Measurements from ENCODE around the gene KCNMA1. TPM values are rescaled to one million over a fixed set of nuclear protein-coding genes. Genes with fewer than 3 reads are reported as not detected.

The KCNMA1 gene
- total RNA-seq, 4 donors from 2014 or later = 4.6 to 10.5 (median 7.8) TPM

DNA sequence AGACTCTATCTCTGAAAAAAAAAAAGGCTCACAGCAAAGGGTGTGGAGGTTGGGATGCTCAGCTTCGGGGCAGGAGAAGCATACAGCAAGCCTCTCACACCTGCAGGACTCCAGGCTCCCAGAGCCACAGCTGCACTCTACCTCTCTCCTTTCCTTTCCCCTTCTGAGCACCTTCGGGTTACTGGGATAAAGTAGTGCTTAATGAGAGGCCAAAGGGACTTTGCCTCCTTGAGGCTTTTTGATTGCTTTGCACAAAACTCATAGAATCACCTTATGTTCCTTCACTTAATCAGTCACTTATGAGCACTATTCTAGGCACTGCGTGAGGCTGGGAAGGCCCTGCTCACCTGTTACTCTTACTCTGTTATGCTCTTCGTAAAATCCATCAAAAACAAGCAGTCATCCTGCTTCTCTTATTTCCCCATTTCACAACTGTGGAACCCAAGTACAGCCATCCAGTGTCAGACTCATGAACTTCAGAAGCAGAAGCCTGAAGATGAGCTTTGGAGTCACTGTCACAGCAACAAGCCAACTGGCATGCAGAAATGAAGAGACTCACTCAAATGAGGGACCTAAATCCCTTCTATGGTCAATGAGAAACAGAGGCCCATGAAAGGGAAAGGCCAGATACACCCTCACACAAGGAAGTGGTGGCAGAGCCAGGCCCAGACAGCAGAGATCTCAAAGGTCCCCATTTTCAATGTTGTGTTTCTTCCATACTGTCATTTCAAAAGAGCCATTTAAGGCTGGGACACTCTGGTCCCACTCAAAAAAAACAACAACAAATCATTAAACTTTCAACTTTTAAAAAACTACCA is 205.4 kb downstream of the KCNMA1 start:
- no peak for DNase-seq (ENCODE audit: low spot score in 2 of 2)
- H3K9me3 ChIP-seq = no peaks in the 10 kb centered on the region
- H3K36me3 ChIP-seq = no peaks in the 10 kb centered on the region
- no peak overlapping the region for H3K4me3 ChIP-seq
- H3K27ac ChIP-seq = no peak overlapping the region
- TF ChIP-seq POLR2A (IDR thresholded peaks at IDR 0.05) (no peak), CTCF (IDR thresholded peaks at IDR 0.05) (no peak), EP300 (IDR thresholded peaks at IDR 0.05) (no peak), POLR2AphosphoS5 (IDR thresholded peaks at IDR 0.05) (no peak)
- H3K4me1 ChIP-seq = no peaks in the 10 kb centered on the region
- WGBS = 89% methylated on average over 4 of the region's 4 CpGs
- no peaks in the 10 kb centered on the region for H3K27me3 ChIP-seq

- no peak for DNase-seq (ENCODE audit: low spot score in 2 of 2)
- no peaks in the 10 kb centered on the region for H3K9me3 ChIP-seq
These were observed 206.4 kb downstream of the KCNMA1 start for GRCh38 chr10:77431209-77431611.

GRCh38 chr10:77430530-77430929 is 207.1 kb downstream of the KCNMA1 start:
- Histone ChIP-seq H3K4me1 (no peaks in the 10 kb centered on the region), H3K36me3 (no peaks in the 10 kb centered on the region), H3K27ac (no peak overlapping the region), H3K4me3 (no peak overlapping the region), H3K27me3 (no peaks in the 10 kb centered on the region), H3K9me3 (no peaks in the 10 kb centered on the region)
- no peak for DNase-seq (ENCODE audit: low spot score in 2 of 2)
- WGBS = 96% methylated on average over 5 of the region's 5 CpGs
- TF ChIP-seq POLR2A (IDR thresholded peaks at IDR 0.05) = no peak
- no peak for TF ChIP-seq POLR2AphosphoS5 (IDR thresholded peaks at IDR 0.05)
- TF ChIP-seq CTCF (IDR thresholded peaks at IDR 0.05) = no peak
- TF ChIP-seq EP300 (IDR thresholded peaks at IDR 0.05) = no peak

More at GRCh38 chr10:77431209-77431611, 206.4 kb downstream of the KCNMA1 start:
- H3K36me3 ChIP-seq = no peaks in the 10 kb centered on the region
- H3K4me1 ChIP-seq = no peaks in the 10 kb centered on the region
- no peaks in the 10 kb centered on the region for H3K27me3 ChIP-seq
- TF ChIP-seq EP300 (IDR thresholded peaks at IDR 0.05) (no peak), POLR2A (IDR thresholded peaks at IDR 0.05) (no peak), CTCF (IDR thresholded peaks at IDR 0.05) (no peak), POLR2AphosphoS5 (IDR thresholded peaks at IDR 0.05) (no peak)
- H3K27ac ChIP-seq = no peak overlapping the region
- H3K4me3 ChIP-seq = no peak overlapping the region

- no peaks in the 10 kb centered on the region for H3K4me1 ChIP-seq
- no peaks in the 10 kb centered on the region for H3K36me3 ChIP-seq
- H3K27ac ChIP-seq = no peak overlapping the region
- H3K4me3 ChIP-seq = no peak overlapping the region
- 84% methylated on average over 3 of the region's 3 CpGs for WGBS
- DNase-seq (ENCODE audit: low spot score in 2 of 2) = no peak
- H3K9me3 ChIP-seq = no peaks in the 10 kb centered on the region
- H3K27me3 ChIP-seq = no peaks in the 10 kb centered on the region
- peak in 1 of 2 donors; percentile 25 for TF ChIP-seq CTCF (IDR thresholded peaks at IDR 0.05)
- TF ChIP-seq EP300 (IDR thresholded peaks at IDR 0.05) = no peak
- no peak for TF ChIP-seq POLR2A (IDR thresholded peaks at IDR 0.05)
- TF ChIP-seq POLR2AphosphoS5 (IDR thresholded peaks at IDR 0.05) = no peak
These were observed 208.8 kb downstream of the KCNMA1 start for GRCh38 chr10:77428691-77429395.

- H3K9me3 ChIP-seq = no peaks in the 10 kb centered on the region
- DNase-seq (ENCODE audit: low spot score in 2 of 2) = no peak
- H3K36me3 ChIP-seq = no peaks in the 10 kb centered on the region
- H3K4me3 ChIP-seq = no peak overlapping the region
- TF ChIP-seq POLR2AphosphoS5 (IDR thresholded peaks at IDR 0.05) = no peak
- TF ChIP-seq POLR2A (IDR thresholded peaks at IDR 0.05) = no peak
- TF ChIP-seq CTCF (IDR thresholded peaks at IDR 0.05) = no peak
- TF ChIP-seq EP300 (IDR thresholded peaks at IDR 0.05) = no peak
- no peak overlapping the region for H3K27ac ChIP-seq
- H3K4me1 ChIP-seq = no peaks in the 10 kb centered on the region
- no peaks in the 10 kb centered on the region for H3K27me3 ChIP-seq
These were observed 213.4 kb downstream of the KCNMA1 start for GRCh38 chr10:77424257-77424656.
